HG02970 (cell line): Measurements from ENCODE around the gene RPP25L.

ENCODE experiments used
- ATAC-seq: cut with Tn5 transposase; IDR thresholded peaks from one replicate; pipeline ENCODE4 v1.9.1; 2021; ENCODE audit warnings: mild to moderate bottlenecking, moderate library complexity, moderate number of reproducible peaks; ENCODE audit not compliant: unreplicated experiment, low FRiP score

The RPP25L gene

DNA sequence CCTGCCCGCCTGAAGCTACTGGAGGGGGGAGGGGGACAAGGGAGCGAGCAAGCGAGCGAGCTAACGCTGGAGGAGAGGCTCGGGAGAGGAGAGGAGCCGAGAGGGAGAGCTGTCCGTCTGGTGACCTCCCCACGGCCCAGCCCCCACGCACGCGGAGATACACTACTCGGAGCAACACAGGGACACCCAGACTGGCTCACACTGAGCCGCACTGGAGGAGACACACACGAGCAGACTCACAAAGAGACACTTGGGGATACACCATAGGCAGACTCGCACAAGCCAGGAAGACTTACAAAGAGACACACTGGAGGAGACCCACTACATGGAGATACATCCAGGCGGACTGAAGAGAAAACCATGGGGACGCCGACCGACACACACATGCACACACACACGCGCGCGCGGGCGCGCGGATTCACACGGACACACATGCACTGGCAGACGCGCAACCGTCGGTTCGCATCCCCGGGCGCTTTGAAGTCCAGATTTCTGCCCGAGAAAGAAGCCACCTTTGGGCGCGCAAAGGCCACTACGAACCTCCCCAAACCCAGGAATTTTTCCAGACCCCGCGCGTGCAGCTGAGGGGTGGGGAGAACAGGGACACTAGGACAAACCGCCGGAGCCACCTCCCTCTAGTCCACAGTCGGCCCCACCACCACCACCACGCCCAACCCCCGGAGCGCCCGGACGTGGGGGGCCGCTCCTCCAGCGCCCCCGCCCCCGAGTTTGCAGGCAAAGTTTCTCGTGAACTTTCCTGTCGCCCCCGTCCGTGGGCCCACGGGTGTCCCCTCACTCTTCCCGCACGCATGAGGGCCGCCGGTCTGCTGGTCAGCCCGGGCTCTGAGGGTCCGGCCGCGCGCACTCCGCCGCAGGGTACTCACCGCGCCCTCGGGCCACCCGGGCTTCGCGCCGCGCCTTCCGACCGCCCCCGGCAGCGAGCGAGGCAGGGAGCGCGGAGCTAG, 22.9 kb downstream of the RPP25L start:
- ATAC-seq: no peak

DNA sequence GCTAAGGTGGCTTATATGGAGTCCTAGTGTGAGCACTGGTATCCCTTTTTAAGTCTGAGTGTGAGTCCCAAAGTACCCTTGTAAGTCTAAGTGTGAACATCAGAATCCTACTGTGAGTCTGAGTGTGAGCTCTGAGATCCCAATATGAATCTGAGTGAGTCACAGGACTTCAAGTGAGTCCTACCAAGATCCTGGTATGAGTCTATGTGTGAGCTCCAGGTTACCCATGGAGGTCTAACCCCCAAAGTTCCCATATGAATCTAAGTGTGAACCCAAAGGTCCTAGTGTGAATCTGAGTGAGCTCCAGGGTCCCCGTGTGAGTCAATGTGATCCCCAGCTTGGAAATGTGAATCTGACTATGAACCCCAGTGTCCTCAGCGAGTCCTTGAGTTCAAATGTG, 24.6 kb downstream of the RPP25L start:
- no peak for ATAC-seq

DNA sequence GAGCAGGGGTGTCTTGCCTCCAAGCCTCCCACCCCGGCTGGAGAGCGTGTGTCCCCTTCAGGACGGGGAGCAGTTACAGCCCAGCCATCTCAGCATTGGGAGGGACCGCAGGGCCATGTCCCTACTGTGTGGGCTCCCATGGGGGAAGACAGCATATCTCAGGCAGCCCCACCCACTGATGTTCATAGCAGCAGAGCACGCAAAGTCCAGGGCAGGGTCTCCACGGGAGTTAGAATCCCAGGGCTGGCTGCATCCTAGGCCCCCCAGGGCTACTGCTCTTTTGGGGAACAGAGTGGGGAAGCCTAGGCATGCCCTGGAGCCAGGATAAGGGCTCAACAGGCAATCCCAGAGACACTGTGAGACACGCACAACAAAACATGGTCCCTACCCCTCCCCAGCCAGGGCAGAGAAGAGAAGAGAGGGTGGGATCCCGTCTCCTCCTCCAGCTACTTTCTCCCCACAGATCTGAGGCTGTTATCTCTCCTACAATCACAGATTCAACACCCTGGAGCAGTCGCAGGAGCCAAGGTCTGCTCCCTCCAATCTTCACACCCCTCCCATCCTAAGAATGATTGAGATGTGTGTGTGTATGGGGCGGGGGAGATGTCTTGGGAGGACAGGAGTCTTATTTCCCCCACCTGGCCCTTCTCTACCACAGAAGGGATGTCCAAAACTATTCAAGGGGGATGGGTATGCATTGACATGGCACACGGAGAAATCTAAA, 25.8 kb downstream of the RPP25L start:
- ATAC-seq: no peak

DNA sequence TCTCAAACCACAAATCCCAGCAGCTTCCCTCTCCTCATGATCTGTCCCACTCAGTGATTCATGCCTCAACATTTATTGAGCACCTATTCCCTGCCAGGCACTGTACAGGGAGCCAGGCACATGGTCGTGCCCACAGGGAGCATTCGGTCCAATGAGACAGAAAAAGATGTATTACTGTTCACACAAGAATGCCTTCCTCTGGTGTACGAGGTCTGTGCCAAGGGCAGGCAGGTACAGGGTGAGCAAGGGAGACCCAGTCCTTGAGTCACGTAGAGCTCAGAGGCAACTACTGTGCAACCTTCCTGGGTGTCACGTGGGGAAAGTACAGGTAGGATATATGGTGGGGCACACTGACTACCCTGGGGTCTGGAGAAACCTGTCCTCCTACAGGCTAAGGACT, 26.9 kb downstream of the RPP25L start:
- ATAC-seq: no peak

DNA sequence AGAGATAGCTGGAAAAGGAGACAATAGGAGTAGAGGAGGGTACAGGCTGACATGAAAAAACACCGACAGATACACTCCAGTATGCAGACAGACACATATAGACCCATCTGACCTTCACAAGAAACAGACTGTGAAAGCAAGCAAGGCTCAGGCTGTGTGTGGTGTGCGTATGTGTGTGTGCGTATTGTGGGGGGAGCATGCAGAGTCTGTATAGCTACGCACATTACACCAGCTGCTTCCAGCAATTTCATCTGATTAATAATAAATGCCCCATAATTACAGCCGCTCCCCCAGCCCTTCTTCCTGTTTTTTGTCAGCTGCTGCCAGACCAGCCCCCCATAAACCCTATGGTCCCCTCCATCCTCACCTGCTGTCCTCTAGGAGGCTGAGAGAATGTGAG, 29.1 kb downstream of the RPP25L start:
- ATAC-seq: no peak

DNA sequence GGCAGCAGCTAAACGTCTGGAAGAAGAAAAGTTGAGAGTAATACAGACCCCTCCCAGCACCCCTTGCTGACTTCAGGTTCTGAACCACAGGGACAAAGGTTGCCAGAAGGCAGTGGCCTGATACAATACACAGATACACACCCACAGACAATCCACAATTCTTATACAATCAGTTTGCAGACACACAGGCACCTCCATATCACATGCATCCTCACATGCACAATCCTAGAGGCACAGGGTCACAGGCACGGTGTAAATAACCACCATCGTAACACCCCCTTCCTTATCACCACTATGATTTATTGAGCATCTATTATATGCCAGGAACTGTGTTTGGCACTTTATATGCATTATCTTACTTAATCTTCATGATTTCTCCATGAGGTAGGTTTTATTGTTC, 30.6 kb downstream of the RPP25L start:
- ATAC-seq: no peak

DNA sequence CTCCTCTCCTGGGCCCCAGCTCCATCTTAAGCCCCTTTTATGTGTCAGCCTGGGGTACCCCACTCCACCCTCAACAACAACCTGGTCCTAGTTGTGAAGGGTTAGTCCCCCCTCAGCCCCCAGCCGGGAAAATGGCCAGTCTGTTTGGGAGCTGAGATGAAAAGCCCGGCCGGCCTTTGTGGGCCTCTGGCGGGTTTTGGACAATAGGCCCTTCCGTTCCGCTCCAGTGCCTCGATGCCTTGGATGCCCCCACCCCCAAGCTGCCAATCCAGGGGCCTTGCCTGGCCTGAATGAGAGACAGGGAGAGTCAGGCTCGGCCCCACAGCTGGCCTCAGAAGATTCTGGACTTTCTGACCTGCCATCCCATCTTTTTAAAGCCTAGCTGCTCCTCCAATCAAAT, 31.5 kb downstream of the RPP25L start:
- ATAC-seq: no peak

DNA sequence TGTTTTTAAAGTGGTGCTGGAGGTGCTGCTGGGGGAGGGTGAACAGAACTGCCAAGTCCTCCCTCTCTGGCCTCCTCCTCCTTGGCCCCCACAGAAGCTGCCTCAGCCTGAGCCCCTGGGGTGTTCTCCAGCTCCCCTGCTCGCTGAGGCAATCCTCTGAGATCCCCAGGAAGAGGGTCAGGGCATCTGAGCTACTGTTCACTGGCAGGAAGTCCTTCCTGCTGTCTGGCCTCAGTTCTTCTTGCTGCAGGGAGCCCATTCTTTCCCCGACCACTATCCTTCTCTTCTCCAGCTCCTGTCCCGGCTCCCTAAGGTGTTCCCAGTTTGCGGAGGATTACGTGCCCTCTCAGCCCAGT, 32.1 kb downstream of the RPP25L start:
- ATAC-seq: no peak

DNA sequence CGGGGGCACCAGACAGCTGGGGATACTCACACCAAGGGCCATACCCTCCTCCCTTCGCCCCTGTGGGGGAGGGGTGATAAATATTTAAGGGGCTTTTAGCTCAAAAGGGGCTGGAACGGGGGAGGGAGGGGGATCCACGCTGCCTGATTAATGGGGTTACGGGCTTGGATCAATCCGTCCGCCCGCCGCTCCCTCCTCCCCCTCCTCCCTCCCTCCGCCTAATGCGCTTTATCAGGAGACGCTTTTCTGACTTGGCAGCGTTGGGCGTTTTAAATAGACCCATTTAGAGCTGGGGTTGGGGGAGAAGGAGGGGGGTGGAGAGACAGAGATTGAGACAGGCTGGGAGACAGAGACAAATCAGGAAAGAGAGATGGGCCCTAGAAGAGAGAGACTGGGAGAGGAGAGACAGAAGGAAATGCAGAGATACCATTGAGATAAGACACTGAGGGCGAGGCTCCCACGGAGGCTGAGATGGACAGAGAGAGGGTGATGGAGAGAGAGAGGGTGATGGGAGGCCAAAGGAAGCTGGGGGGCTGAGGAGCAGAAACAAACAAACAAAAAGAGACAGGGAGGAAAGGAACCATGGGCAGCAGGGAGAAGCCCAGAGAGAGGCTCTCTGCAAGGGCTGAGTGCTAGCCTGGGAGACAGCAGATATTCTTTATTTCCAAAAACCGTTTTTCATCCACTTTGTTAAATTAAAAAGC, 32.6 kb downstream of the RPP25L start:
- no peak for ATAC-seq

DNA sequence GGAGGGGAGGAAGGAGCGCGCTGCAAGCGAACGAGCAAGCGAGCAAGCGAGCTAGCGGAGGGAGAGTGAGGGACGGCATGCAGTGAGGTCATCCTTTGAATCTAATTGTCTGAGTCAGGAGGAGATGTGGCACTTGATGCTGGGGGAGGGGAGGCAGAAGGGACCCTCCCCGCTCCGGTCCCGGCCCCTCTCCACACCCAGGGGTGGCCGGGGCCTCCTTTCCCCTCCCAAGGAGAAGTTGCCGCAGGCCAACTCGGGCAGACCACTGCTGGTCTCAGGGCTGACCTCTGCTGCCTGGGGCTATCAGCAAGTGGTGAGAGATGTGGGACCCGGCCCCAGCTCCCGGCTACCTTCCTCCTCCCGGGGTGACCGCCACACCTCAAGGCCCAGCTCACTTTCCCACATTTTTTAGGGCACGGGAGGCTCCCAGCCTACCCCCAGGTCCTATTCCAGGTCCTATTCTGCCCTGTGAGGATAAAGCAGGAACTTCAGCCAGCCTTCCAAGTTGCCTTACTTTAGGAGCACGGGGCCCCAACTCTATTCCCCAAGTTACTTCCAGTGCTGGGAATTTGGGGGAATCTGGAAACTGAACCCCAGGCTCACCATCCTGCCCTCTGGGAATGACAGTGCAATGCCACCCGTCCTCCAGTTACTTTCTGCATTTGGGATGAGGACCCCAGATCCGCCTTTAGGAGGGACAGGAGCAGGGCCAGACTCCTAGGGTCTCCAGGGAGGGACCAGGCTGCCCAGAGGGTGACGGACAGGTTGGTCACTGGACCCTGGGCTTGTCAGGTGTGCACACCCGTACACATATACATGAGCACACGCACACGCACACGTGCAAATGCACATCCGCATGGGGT, 33.4 kb downstream of the RPP25L start:
- no peak for ATAC-seq

DNA sequence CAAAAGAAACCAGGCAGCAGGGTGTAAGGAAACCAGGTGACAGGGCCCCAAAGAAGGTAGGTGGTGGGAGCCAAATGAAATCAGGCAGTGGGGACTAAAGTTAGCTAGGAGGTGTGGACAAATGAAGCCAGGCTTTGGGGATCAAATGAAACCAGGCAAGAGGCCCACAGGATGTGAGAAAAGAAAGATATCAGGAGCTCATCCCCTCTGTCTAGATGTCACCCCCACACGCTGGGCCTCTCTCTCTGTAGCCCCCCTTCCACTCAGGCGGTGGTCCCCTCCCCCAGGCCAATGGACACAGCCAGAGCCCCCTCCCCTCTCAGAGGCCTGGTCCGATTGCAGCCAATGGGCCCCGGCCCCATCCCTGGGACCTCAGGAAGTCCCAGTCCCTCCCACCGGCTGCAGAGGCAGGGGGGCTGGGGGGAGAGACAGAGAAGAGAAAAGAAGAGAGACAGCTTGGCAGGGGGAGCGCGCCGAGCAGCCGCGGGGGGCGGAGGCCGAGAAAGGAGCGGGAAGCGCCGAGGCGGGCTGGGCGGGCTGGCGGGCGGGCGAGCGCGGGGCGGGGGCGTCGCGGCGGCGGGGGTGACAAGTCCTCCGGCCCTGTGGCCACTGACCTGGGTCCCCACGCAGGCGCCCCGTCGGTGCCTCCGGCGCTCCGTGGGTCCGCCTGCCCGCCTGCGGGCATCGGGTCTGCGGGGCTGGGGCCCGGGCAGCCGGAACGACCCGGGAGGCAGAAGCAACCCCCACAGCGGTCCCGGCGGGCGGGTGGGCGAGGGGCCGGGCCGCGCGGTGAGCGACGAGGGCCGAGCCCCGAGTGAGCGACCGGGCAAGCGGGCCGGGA, 34.3 kb downstream of the RPP25L start:
- ATAC-seq: no peak

DNA sequence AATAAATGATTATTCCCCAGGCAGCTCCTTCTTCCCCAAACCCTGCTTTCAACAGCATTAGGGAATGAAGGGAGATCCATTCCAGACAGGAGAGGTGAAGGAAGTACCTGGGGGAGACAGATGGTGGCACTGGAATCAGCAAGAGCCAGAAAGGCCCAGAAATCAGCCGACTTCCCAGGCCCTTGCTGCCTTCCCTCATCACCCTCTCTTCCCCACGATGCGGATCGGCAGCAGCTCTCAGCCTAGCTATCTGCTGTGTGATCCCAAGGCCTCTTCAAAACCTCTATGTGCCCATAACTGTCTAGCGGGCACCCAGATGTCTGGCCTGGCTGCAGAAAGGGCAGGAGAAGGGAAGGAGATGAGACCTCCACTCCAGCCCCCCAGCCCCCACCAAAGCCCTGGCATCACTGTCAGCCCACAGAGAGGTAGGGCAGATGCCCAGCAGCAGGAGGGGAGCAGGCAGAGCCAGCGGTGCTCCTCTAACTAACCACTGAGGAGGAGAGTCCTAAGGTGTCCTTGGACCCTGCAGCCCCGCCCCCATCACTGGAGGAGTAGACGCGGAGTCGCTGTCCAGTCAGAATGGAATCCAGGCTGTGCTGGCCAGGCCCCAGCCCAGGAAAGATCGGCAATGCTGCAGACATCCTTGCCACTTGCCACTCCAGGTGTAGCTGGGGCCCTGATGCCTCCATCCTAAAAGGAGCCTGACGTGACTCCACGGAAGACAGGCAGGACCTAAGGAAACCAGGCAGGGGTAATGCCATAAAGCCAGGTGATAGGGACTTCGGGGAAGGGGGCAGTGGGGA, 35.1 kb downstream of the RPP25L start:
- ATAC-seq: no peak

DNA sequence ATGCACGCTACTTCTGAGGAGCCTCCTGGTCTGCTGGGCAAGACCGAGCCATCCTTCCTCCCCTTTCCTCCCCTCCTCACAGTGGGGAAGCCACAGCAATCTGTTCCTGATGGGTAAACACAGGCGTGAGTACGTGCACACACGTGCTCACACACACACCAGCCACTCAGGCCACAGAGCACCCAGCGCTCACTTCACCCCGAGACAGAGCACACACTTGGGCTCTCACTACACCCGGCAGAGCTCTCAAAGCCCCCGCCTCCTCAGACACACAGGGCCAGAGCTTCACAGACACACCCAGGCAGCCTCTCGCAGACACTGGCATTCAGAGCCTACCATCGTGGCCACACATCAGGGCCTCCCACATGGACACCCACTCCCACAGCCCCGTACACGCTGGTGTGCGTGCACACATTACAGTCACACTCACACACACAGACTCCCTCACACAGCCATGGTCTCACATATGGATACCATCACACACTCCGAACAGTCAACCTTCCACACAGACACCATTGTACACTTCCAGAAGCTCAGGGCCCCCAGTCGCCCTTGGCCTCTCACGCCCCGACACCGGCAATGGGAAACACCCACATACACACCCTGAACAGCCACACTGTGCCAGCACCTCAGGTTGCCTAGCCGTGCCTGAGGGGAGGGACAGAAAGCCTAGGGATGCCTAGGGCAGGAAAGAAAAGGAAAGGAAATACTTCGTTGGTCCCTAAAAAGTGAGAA, 35.9 kb downstream of the RPP25L start:
- no peak for ATAC-seq

DNA sequence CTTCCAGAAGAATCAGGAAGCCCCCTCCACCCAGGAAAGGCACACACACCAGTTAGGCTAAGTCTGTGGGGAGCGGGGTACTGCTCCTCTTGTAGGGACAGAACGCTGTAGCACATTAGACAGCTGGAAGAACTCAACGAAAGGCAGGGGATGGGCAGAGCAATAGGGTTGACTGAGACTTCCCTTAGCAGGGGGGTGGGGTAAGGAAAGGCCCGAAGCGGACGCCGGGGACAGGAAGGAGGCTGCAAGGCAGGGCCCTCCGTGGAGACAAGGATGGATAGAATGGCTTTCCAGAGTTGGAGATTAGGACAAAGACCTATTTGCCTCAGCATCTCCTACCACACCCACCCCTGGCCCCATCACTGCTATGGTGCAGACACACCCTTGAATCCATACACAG, 36.7 kb downstream of the RPP25L start:
- no peak for ATAC-seq

DNA sequence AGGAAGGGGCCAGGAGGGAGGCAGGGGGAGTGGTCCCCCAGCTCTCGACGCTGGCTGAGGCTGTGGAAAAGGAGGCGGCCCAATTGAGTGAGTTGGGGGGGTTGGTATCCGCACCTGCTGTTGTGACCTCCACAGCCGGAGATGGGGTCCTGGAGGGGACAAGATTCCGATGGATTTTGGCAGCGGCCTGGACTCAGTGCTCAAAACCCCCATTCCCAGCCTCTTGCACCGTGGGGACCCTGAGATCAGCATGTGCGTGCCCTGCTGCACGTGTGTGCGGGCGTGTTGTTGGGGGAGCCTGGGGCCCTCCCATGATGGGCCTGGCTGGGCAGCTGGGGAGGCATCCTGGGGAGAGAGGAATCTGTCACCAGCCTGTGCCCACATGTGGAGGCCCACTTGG, 37.3 kb downstream of the RPP25L start:
- no peak for ATAC-seq

DNA sequence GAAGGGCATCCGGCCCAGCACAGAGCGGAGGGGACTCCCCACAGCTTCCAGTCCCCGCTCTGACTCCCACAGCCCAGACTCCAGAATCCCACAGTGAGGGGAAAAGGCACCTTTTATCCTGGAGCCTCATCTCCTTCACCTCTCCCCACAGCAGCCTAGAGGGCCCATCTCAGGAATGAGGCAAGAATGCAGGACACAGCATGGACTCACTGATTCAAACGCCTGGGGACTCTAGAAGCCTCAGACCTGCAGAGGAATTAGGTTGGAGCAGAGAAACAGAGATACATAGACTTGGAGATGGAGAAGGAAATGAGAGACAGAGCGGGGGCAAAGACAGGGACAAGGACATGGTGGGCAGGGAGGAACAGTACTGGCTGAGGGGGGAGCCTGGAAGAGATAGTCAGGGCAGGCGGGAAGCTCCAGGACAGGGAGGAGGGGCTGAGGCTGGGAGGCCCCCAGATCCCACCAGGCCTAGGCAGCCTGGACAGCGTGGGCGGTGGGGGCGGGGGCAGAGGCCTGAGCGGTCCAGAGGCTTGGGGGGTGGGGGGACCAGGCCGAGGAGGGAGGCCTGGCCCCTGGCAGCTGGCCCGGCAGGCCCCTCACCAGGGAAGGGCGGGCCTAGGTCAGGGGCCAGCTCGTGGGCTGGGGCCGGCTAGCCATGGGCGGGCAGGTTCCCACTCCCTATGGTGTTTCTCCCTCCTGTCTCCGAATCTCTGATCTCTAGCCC, 38.1 kb downstream of the RPP25L start:
- no peak for ATAC-seq

DNA sequence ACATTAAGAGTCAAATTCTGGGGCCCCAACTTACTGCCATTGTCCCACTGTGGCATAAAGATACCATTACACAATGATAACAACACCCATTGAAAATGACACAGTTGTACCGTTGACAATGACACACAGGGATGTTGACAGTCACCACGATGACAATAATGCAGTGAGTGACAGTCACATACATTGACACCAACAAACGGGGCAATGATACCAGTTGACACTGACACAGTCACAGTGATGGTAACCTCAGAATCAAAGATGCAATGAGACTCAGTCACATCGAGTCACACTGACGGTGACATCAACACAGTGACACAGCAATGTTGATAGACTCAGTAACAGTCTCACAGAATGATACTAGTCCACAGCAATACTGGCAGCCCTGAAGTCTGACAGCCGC, 39.3 kb downstream of the RPP25L start:
- no peak for ATAC-seq
